GM04503 (cell line): ENCODE measurements around the gene KIF7.
A peak's percentile ranks its signal among the peaks of the same experiment; 100 is the strongest.

ENCODE experiments used
- DNase-seq: peaks from one replicate; pipeline ENCODE4 v3.0.0-alpha.2; 2012; ENCODE audit warnings: low read depth

KIF7 gene

DNA sequence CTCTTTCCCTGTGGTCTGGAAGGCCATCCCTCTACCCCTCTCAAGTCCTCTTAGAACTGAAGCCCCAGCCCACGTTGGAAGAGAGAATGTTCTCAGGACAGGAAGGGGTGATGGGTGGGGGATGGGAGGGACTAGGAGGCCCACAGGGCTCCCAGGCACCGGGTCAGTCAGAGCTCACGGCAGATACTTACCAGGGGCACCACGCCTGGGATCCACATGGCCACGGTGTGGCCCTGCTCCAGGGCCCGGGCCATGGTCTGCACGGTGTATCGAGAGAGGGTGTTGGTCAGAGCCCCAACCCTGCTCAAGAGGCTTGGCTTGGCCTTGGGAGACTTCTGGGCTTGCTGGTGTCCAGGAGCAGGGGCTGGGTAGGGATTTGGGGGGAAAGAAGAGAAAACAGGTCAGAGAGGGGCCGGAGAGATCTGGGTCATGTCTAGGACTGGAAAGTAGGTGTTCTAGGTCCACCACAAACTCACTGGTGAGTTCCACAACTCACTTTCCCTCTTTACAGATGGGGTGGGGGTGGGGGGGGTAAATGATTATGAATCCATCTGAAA lies 14.1 kb upstream of the KIF7 start:
- DNase-seq, result no peak

DNA sequence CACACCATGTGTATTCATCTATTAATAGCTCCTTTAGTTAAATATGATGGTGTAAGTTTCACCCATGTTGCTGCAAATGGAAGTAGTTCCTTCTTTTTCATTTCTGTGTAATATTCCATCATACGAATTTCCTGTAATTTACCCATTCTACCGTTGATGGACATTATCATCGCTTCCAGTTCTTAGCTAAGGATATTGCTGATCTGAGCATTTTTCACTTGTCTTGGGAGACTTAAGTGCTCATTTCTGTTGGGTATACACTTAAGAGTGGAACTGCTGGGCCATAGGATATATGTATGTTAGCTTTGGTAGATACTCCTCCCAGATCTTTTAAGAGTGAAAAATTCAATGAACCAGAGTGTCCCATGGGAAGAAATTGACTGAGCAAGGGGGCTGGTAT lies 12.9 kb upstream of the KIF7 start:
- no peak for DNase-seq

DNA sequence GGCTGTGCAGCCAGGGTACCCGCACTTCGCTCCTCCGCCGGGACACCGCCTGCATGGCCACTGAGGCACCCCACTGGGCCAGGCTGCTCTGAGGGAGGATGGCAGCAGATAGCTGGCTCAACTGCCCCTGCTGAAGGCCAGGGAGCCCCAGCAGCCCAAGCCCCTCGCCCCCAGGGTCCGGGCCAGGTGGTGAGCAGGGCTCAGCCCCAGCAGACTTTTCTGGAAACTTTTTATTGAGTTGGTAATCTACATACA lies 12.4 kb upstream of the KIF7 start:
- no peak for DNase-seq

DNA sequence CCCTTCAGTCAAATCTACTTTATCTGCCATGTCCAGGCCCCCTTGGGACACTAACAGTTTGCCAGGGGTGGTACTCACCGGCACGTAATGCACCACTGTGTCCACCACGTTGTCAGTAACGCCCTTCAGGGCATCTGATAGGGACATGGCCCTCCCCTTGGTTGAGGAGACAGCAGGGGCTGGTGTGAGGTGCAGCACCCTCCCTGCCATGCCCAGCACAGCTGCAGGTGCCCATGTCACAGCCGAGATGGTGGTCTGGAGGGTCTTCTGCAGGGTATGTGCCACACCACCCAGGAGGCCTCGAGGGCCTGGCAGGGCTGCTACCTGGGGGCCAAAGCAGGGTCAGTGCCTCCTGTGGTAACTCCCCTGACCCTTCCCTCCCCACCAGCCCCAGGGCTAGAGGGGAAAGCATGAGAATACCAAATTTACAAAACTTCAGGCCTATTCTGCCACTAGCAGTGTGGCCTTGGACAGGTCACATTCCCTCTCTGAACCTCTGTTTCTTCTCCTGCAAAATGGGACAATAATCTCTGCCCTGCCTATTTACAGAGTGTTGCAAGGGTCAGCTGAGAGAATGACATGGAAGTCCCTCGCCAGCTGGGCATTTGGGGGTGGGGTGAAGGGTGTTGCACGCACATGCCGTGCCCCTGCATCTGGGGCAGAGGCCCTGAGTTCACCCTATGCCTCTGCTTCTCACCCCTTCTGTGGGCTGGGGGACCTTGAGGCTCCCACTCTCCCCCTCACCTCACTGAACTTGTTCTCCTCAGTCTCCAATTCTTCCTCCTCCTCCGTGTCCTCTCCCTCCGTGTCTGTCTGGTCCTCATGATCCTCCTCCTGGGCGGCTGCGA lies 11.8 kb upstream of the KIF7 start:
- no peak for DNase-seq

- no peak for DNase-seq
Observed at GRCh38 chr15:89666184-89666857, 11.1 kb upstream of the KIF7 start.

DNA sequence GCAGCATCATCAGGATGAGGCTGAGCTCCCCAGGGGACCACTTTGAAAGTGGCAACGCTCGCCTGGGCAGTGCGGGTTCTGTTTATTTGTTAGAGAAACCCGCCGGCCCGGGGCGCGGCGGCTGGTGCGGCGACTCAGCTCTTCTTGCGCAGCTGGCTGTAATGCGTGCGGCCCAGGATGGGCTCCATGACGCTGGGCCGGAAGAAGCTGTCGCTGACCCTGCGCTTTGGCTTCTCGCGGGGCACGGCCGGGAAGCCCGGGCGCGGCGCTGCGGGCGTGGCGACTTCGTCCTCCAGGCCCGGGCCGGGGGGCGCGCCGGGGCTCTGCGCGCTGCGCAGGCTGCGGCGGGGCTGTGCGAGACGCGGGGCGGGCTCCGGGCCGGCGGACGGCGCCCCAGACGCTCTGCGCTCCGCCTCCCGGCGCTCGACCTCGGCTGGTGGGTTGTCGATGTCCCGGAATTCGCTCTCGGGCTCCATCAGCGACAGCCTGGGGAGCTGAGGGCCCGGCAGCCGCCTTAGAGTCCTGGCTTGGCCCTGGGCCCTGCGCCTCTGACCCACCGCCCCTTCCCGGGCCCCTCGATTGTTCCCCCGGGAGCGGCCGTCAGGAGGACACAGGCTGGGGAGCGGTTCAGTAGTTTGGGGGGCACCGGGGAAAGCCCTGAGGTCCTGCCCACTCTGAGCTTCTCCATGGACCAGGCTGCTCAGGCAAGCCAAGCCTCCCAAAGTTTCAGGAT lies 10.3 kb upstream of the KIF7 start:
- DNase-seq, result no peak

DNA sequence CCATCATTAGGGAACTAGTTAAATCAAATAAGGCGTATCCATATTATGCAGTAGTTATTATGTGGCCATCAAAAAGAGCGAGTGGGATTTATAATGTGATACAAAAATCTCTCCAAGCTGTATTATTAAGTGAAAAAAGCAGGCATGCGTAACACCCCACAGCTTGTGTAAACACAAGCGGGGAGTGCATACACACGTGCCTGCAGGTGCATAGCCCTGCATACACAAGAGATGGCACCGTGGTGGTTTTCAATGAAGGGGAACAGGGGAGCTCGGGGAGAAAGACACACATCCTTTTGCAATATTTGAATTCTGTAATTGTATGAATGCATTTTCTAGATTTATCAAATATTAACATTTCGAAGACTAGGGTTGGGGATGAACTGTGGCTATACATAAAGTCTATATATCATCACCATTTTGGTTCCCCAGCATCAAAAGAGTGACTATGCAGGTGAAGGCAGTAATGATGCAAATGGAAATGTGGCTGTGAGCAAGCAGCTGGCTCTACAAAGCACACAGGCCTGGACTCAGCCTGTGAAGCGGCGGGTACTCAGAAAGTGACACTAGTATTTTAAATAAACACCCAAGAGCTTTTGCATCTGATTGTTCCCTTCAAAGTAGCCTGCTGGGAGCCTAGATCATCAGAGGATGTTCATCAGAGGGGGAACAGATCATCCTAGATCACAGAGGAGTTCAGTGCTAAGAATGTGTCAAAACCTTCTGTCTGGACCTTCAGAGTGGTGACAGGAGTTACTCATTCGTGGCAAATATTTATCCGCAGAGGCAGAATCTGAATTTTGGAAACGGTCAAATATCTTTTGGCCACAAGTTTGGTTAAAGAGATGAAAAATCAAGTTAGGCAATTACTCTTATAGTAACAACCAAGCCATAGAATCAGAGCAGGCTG lies 9.4 kb upstream of the KIF7 start:
- no peak for DNase-seq

DNA sequence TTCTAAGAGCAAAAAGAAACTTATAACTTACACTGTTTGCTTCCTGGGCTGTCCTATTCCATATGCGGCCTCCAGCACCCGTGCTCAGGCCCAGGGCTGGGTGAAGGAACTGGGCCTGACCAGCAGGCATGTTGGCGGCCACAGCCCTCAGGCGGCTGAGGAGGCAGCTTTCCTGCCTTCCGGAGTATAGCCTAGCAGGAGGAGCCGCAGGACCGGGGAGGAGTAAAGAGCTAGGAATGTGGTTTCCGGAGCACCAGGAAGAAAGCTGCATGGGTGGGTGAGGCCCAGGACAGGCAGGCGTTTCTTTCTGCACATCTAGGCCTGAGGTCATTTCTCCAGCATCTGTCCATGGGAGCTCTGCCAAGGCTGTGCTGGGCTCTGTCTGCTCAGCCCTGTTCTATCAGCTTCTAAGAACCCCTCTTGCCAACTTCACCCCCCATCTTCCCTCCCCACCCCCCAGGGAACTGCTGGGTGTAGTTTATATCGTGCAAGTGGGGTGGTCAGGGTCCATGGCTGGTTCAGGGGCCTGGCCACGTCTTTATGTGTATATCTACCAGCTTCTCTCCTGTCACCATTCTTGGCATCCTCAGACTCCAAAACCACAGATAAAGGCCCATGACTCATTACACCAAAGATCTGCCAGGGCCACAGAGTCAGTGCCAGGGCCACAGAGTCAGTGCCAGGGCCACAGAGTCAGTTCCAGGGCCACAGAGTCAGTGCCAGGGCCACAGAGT lies 7.8 kb upstream of the KIF7 start:
- DNase-seq, result peak; percentile 93

GRCh38 chr15:89660556-89660955 lies 5.3 kb upstream of the KIF7 start:
- no peak for DNase-seq

GRCh38 chr15:89659295-89659694 lies 4.0 kb upstream of the KIF7 start:
- no peak for DNase-seq

DNA sequence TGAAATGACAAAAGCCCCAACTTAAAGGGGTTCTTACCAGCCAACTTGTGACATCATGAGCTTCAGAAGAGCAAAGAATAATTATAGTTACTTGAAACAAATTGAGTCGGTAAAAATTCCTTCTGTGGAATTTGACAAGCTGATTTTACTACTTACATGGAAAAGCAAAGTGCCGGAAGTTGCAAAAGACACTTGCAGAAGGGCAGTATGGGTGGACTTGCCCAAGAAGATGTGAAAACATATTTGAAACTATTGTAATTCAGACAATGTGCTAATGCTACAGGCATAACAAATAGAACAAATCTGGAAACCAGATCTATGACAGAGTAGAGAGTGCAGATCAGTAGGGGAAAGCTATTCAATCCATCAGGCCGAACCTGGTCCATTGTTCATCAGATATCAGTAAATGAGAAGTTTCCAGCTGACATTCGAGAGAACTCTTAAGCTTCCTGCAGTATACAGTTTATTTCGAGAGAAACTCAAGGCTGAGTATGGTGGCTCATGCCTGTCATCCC lies 2.5 kb upstream of the KIF7 start:
- DNase-seq, result peak; percentile 45

DNA sequence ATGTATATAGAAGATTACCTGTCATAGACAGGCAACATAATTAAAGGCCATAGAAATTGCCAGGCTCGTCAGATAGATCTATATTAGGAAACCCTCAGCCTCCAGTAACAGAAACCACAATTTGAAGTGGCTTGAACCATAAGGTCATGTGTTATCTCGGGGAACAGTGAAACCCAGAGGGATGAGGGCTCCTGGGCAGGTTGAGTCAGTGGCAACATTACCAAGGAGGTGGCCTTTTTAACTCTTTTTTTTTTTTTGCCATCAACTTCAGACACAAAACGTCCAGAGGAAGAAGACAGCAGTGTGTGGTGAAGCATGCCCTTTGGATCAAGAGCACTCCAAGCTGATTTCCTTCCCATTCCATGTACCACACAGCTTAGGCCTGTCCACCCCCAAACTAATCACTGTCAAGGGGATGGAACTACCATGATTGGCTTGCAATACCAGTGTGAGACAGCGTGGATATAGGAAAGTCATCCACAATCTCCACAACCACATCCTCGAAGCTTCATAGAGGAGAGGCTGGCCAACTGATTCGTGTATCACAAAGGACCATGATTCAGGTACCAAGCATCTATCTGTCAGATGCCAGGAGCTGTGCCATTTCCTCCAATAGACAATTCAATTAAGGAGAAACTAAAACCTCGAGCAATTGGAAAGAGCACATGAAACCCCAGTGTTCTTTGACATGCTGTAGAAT lies 999 bp upstream of the KIF7 start:
- DNase-seq, result no peak

GRCh38 chr15:89654301-89654761 lies 936 bp downstream of the KIF7 start:
- no peak for DNase-seq

DNA sequence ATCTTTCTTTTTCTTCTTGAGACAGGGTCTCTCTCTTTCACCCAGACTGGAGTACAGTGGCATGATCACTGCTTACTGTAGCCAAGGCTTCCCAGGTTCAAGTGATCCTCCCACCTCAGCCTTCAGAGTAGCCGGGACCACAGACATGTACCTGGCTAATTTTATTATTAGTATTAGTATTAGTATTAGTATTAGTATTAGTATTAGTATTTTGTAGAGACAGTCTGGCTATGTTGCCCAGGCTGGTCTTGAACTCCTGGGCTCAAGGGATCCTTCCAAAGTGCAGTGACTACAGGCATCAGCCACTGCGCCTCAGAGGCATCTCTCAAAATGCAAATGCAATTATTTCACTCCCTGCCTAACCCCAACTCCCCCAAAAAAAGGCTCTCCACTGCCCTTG lies 1.7 kb downstream of the KIF7 start:
- DNase-seq, result no peak

- no peak for DNase-seq
Observed at GRCh38 chr15:89652666-89653065, 2.6 kb downstream of the KIF7 start.

GRCh38 chr15:89652131-89652530 lies 3.1 kb downstream of the KIF7 start:
- DNase-seq, result no peak

DNA sequence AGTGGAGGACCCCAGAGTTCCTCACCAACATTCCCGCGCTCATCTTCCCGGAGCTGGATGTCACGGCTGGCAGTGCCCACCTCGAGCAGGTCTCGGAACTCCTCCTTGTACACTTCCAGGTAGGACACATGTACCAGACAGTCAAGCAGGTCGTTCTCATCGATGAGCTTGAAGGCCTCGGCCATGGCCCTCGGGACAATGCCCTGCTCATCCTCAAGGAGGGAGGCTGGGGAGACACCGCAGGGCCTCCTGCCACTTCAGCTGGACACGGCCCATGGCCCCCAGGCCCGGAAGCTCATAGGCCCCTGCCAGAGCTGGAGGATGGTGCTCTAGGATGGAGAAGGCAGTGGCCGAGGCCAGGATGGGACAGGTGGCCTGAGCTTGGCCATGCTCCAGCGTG lies 5.6 kb downstream of the KIF7 start:
- no peak for DNase-seq

DNA sequence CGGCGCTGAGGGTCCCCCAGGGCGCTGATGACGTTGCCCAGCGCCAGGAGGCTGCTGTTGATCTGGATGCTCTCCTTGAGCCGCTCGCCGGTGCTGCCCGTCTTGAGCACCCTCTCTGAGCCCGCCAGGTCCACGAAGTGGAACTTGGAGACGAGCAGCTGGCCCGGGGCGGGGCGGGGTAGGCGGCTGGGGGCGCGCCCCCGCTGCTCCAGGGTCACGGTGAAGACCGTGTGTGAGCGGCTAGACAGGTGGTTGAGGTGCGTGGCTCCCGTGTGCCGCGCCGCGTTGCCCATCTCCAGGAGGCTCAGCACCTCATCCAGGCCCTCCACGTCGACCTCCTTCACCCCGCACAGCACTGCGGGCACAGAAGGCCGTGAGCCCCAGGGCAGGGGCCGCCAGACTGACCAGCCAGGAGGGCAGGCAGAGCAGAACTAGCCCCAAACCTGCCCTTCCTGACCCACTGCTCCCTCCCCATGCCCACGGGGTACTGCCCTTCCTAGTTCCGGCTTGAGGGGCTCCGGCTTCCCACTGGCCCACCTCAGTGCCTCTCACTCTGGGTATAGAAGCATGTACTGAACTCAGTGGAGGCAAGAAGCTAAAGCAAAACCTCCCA lies 6.1 kb downstream of the KIF7 start:
- DNase-seq, result no peak

DNA sequence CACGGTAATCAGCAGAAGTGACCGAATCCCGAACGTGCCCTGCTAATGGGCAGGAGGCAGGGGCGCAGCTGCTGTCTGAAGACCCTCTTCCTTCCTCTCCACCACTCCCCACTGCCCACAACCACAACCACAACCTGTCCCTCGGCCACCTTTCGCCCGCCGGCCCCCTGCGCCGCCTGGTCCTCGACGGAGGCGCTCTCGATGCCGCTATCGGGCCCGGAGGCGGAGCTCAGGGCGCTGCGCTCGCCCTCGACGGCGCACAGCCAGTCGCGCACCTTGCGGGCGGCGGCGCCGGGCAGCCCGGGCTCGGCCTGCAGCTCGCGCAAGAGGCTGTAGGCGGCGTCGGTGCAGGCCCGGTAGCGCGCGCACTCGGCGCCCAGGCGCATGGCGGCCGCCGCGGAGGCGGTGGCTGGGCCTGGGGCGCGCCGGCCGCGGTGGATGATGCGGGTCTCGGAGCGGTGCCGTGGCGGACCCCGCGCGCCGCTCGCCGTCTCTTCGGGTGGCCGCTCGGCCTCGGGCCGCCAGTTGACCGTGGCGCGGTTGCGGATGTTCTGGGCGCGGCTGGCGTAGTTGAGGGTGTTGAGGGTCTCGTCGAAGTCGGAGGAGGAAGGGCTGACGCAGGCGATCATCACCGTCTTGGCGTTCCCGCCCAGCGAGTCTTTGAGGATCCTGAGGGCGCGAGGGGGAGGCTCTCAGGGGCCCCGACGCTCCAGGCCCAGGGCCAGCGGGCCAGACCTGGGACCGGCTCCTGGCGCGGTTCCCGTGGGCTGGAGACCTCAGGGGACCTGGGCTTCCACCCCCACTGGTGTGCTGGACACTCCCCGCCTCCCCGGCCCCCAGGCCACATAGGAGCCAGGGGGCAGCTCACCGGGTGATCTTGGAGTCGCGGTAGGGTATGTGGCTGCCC lies 6.9 kb downstream of the KIF7 start:
- DNase-seq, result no peak
